SU-DHL-6 (cell line): ENCODE data around the gene RFX1.
"Not testable (repeated sequence)": the region's sequence is repeated elsewhere in the genome, so short reads cannot be mapped to it uniquely, and the experiment has no call there.

Experiments
- CTCF ChIP-seq: fragments of 200-600 bp; sonication (generic); IDR thresholded peaks from one replicate; pipeline ENCODE4 v1.5.1; 2017; ENCODE audit warnings: antibody characterized with exemption, mild to moderate bottlenecking, low read length, moderate library complexity; ENCODE audit not compliant: insufficient read depth, poor library complexity, severe bottlenecking
- EZH2phosphoT487 ChIP-seq: fragments of 200-600 bp; sonication (generic), shearing (Covaris generic); conservative IDR thresholded peaks from 2 replicates; pipeline ENCODE4 v1.6.1; 2018; ENCODE audit warnings: mild to moderate bottlenecking, antibody characterized with exemption, low read length, moderate library complexity, mixed read lengths

DNA sequence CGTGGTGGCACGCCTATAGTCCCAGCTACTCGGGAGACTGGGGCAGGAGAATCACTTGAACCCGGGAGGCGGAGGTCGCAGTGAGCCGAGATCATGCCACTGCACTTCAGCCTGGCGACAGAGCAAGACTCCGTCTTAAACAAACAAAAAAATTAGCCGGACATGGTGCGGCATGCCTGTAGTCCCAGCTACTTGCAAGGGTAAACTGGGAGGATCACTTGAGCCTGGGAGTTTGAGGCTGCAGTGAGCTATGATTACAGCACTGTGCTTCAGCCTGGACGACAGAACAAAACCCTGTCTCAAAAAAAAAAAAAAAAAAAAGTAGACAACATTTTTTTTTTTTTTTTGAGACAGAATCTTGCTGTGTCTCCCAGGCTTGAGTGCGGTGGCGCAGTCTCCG is 34.3 kb downstream of the RFX1 start:
- TF ChIP-seq CTCF, EZH2phosphoT487: not testable (repeated sequence)
